HepG2 (cell line): ENCODE measurements around the gene GALNT17.

ENCODE experiments used
- GABPA ChIP-seq, 2 experiments: IDR thresholded peaks; 2 replicates each; pipeline ENCODE4 v1.6.1; 2011 to 2016; ENCODE audit warnings: low read depth in 2 of 2, low read length in 1 of 2, missing biosample characterization in 1 of 2, missing genetic modification characterization in 1 of 2
- GFI1 ChIP-seq: sonication (generic); formaldehyde crosslinking; IDR thresholded peaks from 2 replicates; pipeline ENCODE4 v1.5.0; 2020; ENCODE audit warnings: missing genetic modification reagents, mild to moderate bottlenecking, borderline replicate concordance
- MYC ChIP-seq: sonication (generic); formaldehyde crosslinking; IDR thresholded peaks from 2 replicates; pipeline ENCODE4 v1.9.0; 2021; ENCODE audit warnings: missing genetic modification reagents, borderline replicate concordance
- NFIC ChIP-seq: IDR thresholded peaks from 2 replicates; pipeline ENCODE4 v1.6.1; 2012; ENCODE audit warnings: mild to moderate bottlenecking, low read length, inconsistent platforms
- NONO ChIP-seq, 2 experiments: fragments of 450-650 bp in 1 of 2; sonication (generic) in 1 of 2; formaldehyde crosslinking in 1 of 2; IDR thresholded peaks in 1 of 2; conservative IDR thresholded peaks in 1 of 2; 2 replicates each; pipeline versions ENCODE4 v1.6.1 to v1.8.0; 2017 to 2022; ENCODE audit warnings: mild to moderate bottlenecking in 1 of 2, missing genetic modification reagents in 1 of 2, moderate library complexity in 1 of 2
- RBM39 ChIP-seq: fragments of 200-400 bp; formaldehyde crosslinking; IDR thresholded peaks from one replicate; pipeline ENCODE4 v1.6.1; 2018; ENCODE audit warnings: antibody characterized with exemption, mild to moderate bottlenecking, low read depth, low read length; ENCODE audit not compliant: poor library complexity, severe bottlenecking
- SMC3 ChIP-seq: IDR thresholded peaks from 2 replicates; pipeline ENCODE4 v1.6.1; 2011; ENCODE audit warnings: low read length, improper control_type of control experiment
- ZBTB21 ChIP-seq: sonication (generic); formaldehyde crosslinking; IDR thresholded peaks from 2 replicates; pipeline ENCODE4 v1.4.0; 2020; ENCODE audit warnings: missing genetic modification reagents
- ZFP62 ChIP-seq: sonication (generic); formaldehyde crosslinking; IDR thresholded peaks from 2 replicates; pipeline ENCODE4 v1.4.0; 2020; ENCODE audit warnings: missing genetic modification reagents
- ZNF766 ChIP-seq: sonication (generic); formaldehyde crosslinking; IDR thresholded peaks from 2 replicates; pipeline ENCODE4 v1.5.0; 2020; ENCODE audit warnings: missing genetic modification reagents, borderline replicate concordance
- TF ChIP-seq, protein P1 (sequence below): sonication (generic); formaldehyde crosslinking; IDR thresholded peaks from 2 replicates; pipeline ENCODE4 v1.5.0; 2020; ENCODE audit warnings: mild to moderate bottlenecking, missing genetic modification reagents, moderate library complexity
- TF ChIP-seq, protein P2 (sequence below): sonication (generic); formaldehyde crosslinking; IDR thresholded peaks from 2 replicates; pipeline ENCODE4 v1.9.0; 2021; ENCODE audit warnings: missing genetic modification reagents, borderline replicate concordance
- TF ChIP-seq, protein P3 (sequence below): sonication (generic); formaldehyde crosslinking; IDR thresholded peaks from 2 replicates; pipeline ENCODE4 v1.4.0; 2020; ENCODE audit warnings: missing genetic modification reagents

DNA sequence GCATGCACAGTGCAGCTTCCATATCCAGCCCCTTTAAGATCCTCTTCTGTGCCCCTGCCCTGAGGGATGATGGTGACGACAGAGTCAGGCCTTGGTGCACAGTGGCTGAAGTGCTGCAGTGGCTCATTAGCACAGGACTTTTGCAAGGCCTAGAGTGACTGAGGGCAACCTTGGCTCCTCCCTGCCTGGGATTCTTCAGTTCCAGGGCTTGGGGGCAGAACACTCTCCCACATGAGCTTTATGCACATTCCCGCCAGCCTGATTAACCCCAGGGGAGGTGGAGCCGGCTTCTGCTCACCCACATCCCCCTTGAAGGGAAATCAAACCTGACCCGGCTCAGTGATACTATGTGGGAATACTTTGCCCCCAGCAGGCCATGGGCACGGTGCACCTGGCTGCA lies 253.4 kb downstream of the GALNT17 start:
- TF ChIP-seq, protein P1, sequence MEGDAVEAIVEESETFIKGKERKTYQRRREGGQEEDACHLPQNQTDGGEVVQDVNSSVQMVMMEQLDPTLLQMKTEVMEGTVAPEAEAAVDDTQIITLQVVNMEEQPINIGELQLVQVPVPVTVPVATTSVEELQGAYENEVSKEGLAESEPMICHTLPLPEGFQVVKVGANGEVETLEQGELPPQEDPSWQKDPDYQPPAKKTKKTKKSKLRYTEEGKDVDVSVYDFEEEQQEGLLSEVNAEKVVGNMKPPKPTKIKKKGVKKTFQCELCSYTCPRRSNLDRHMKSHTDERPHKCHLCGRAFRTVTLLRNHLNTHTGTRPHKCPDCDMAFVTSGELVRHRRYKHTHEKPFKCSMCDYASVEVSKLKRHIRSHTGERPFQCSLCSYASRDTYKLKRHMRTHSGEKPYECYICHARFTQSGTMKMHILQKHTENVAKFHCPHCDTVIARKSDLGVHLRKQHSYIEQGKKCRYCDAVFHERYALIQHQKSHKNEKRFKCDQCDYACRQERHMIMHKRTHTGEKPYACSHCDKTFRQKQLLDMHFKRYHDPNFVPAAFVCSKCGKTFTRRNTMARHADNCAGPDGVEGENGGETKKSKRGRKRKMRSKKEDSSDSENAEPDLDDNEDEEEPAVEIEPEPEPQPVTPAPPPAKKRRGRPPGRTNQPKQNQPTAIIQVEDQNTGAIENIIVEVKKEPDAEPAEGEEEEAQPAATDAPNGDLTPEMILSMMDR = no peak
- TF ChIP-seq GFI1 (CRISPR knock-in tag) (no peak), ZNF766 (no peak), NONO (IDR thresholded peaks at IDR 0.05) (no peak), NONO (CRISPR knock-in tag; conservative IDR thresholded peaks at IDR 0.05) (no peak), ZBTB21 (CRISPR knock-in tag) (no peak), ZFP62 (CRISPR knock-in tag) (no peak), GABPA (IDR thresholded peaks at IDR 0.05; ENCODE audit: low read depth, low read length) (no peak), GABPA (CRISPR knock-in tag; IDR thresholded peaks at IDR 0.05; ENCODE audit: low read depth) (no peak), SMC3 (no peak), MYC (no peak), RBM39 (no peak), NFIC (no peak)
- TF ChIP-seq, protein P2, sequence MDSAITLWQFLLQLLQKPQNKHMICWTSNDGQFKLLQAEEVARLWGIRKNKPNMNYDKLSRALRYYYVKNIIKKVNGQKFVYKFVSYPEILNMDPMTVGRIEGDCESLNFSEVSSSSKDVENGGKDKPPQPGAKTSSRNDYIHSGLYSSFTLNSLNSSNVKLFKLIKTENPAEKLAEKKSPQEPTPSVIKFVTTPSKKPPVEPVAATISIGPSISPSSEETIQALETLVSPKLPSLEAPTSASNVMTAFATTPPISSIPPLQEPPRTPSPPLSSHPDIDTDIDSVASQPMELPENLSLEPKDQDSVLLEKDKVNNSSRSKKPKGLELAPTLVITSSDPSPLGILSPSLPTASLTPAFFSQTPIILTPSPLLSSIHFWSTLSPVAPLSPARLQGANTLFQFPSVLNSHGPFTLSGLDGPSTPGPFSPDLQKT (CRISPR knock-in tag) = no peak
- TF ChIP-seq, protein P3, sequence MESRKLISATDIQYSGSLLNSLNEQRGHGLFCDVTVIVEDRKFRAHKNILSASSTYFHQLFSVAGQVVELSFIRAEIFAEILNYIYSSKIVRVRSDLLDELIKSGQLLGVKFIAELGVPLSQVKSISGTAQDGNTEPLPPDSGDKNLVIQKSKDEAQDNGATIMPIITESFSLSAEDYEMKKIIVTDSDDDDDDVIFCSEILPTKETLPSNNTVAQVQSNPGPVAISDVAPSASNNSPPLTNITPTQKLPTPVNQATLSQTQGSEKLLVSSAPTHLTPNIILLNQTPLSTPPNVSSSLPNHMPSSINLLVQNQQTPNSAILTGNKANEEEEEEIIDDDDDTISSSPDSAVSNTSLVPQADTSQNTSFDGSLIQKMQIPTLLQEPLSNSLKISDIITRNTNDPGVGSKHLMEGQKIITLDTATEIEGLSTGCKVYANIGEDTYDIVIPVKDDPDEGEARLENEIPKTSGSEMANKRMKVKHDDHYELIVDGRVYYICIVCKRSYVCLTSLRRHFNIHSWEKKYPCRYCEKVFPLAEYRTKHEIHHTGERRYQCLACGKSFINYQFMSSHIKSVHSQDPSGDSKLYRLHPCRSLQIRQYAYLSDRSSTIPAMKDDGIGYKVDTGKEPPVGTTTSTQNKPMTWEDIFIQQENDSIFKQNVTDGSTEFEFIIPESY (CRISPR knock-in tag) = no peak
